WTC11 (cell line): Measurements from ENCODE around the gene SMARCC2.

Experiments used
- ATF3 ChIP-seq: sonication (generic); formaldehyde crosslinking; conservative IDR thresholded peaks from 2 replicates; pipeline ENCODE4 v1.8.1; 2022; ENCODE audit warnings: mild to moderate bottlenecking, missing genetic modification reagents
- CREB1 ChIP-seq: sonication (generic); formaldehyde crosslinking; IDR thresholded peaks from 2 replicates; pipeline ENCODE4 v1.8.0; 2023; ENCODE audit warnings: mild to moderate bottlenecking, missing genetic modification reagents
- CTCF ChIP-seq: fragments of 200-600 bp; IDR thresholded peaks from 2 replicates; pipeline ENCODE4 v1.8.0; 2022; ENCODE audit warnings: antibody characterized with exemption
- IRF1 ChIP-seq: sonication (generic); formaldehyde crosslinking; IDR thresholded peaks from 2 replicates; pipeline ENCODE4 v1.8.0; 2023; ENCODE audit warnings: missing genetic modification reagents
- MAX ChIP-seq: sonication (generic); formaldehyde crosslinking; IDR thresholded peaks from 2 replicates; pipeline ENCODE4 v1.8.0; 2022; ENCODE audit warnings: mild to moderate bottlenecking, missing genetic modification reagents
- RELA ChIP-seq: sonication (generic); formaldehyde crosslinking; IDR thresholded peaks from 2 replicates; pipeline ENCODE4 v1.8.1; 2022; ENCODE audit warnings: missing genetic modification reagents, mild to moderate bottlenecking, borderline replicate concordance
- TEAD4 ChIP-seq: sonication (generic); formaldehyde crosslinking; IDR thresholded peaks from 2 replicates; pipeline ENCODE4 v1.8.0; 2022; ENCODE audit warnings: mild to moderate bottlenecking, missing genetic modification reagents
- TP53 ChIP-seq: sonication (generic); formaldehyde crosslinking; IDR thresholded peaks from 2 replicates; pipeline ENCODE4 v1.8.1; 2023; ENCODE audit warnings: mild to moderate bottlenecking, missing genetic modification reagents
- ZNF263 ChIP-seq: sonication (generic); formaldehyde crosslinking; IDR thresholded peaks from 2 replicates; pipeline ENCODE4 v1.8.1; 2022; ENCODE audit warnings: low read depth, mild to moderate bottlenecking, moderate library complexity, missing genetic modification reagents
- ZNF423 ChIP-seq: fragments of 250-450 bp; sonication (Bioruptor Pico); IDR thresholded peaks from 2 replicates; pipeline ENCODE4 v2.1.2; 2022; ENCODE audit warnings: mild to moderate bottlenecking, moderate library complexity

- TF ChIP-seq CTCF (no peak), MAX (CRISPR knock-in tag) (no peak), TP53 (no peak), TEAD4 (no peak), ATF3 (CRISPR knock-in tag) (no peak), ZNF263 (CRISPR knock-in tag) (no peak), IRF1 (CRISPR knock-in tag) (no peak), RELA (CRISPR knock-in tag) (no peak), ZNF423 (CRISPR knock-in tag) (no peak), CREB1 (CRISPR knock-in tag) (no peak)
These were observed 40.7 kb upstream of the SMARCC2 start, which contains the start of gene SLC39A5 for GRCh38 chr12:56229916-56230431.
